HUES6 (cell line): ENCODE measurements around the gene SEMA4B.

Source experiments
- H3K27ac ChIP-seq: 2 replicates; pipeline ENCODE4 v1.7.0; 2013; ENCODE audit warnings: low read depth, mild to moderate bottlenecking, low read length, inconsistent platforms
- H3K27me3 ChIP-seq: 2 replicates; pipeline ENCODE4 v1.6.1; 2013; ENCODE audit warnings: low read length; ENCODE audit not compliant: control insufficient read depth, insufficient read depth
- H3K36me3 ChIP-seq: 2 replicates; pipeline ENCODE4 v1.6.1; 2013; ENCODE audit warnings: low read length; ENCODE audit not compliant: control insufficient read depth, insufficient read depth
- H3K4me1 ChIP-seq: 2 replicates; pipeline ENCODE4 v1.6.1; 2013; ENCODE audit warnings: low read length; ENCODE audit not compliant: control insufficient read depth, insufficient read depth
- H3K4me3 ChIP-seq: 2 replicates; pipeline ENCODE4 v1.5.1; 2013; ENCODE audit warnings: low read depth, low read length
- H3K9ac ChIP-seq: one replicate; pipeline ENCODE4 v1.6.1; 2013; ENCODE audit warnings: mild to moderate bottlenecking, low read length
- H3K9me3 ChIP-seq: 2 replicates; pipeline ENCODE4 v1.6.1; 2013; ENCODE audit warnings: low read depth, low read length; ENCODE audit not compliant: control insufficient read depth, insufficient read depth

SEMA4B gene

DNA sequence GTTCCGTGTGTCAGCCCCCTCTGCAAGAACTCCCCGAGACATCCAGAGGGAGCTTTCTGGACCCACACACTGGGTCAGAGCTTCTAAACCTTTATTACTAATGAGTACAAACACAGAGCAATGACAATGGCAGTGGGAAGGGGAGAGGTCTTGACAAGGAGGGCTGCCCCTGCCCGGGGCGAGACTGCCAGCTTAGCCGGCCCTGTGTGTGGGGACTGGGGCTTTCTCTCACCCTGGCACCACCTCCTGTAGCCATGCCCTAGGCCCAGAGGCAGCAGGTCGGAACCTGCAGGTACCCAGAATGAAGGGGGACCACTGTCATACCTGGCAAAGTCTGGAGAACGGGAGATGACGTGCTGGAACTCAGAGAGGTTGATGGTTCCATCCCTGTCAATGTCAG lies 29.5 kb downstream of the SEMA4B start:
- H3K9ac ChIP-seq = no peak overlapping the region
- no peak overlapping the region for H3K4me3 ChIP-seq
- no peaks in the 10 kb centered on the region for H3K27me3 ChIP-seq
- H3K27ac ChIP-seq = no peak overlapping the region
- no peaks in the 10 kb centered on the region; the same call in 1 of the 2 replicates for H3K4me1 ChIP-seq
- no peaks in the 10 kb centered on the region for H3K9me3 ChIP-seq
- H3K36me3 ChIP-seq = peaks cover 52% of the 10 kb centered on the region

GRCh38 chr15:90231028-90232017 lies 30.2 kb downstream of the SEMA4B start:
- Histone ChIP-seq H3K36me3 (peaks cover 47% of the 10 kb centered on the region), H3K9ac (no peak overlapping the region), H3K27ac (no peak overlapping the region), H3K9me3 (no peaks in the 10 kb centered on the region), H3K4me1 (no peaks in the 10 kb centered on the region; the same call in 1 of the 2 replicates), H3K27me3 (no peaks in the 10 kb centered on the region), H3K4me3 (no peak overlapping the region)

- no peak overlapping the region for H3K4me3 ChIP-seq
- H3K36me3 ChIP-seq = peaks cover 41% of the 10 kb centered on the region
- no peak overlapping the region for H3K9ac ChIP-seq
- no peaks in the 10 kb centered on the region for H3K9me3 ChIP-seq
- H3K27ac ChIP-seq = no peak overlapping the region
- no peaks in the 10 kb centered on the region; the same call in 1 of the 2 replicates for H3K4me1 ChIP-seq
- no peaks in the 10 kb centered on the region for H3K27me3 ChIP-seq
Measured at GRCh38 chr15:90232196-90232595, 31.1 kb downstream of the SEMA4B start.

DNA sequence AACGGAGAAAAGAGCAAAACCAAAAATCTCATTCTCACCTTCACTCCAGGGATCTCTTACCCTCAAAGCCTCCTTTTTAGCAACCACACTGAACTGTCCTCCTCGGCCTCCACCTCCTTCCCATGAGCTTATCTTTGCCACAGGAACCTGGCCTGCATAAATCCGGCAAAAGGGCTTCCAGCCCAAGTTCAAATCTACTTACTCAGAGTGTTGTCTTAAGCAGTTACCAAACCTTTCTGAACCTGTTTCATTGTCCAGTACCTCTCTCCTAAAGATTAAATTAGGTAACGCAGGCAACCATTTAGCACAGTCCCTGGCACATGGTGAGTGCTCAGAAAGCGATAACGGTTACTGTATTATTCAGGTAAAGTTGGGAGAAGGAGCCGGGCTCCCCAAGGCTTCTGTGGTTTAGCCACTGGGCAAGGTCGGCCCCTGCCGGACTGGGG lies 31.8 kb downstream of the SEMA4B start:
- Histone ChIP-seq H3K27ac (no peak overlapping the region), H3K36me3 (peaks cover 33% of the 10 kb centered on the region)

DNA sequence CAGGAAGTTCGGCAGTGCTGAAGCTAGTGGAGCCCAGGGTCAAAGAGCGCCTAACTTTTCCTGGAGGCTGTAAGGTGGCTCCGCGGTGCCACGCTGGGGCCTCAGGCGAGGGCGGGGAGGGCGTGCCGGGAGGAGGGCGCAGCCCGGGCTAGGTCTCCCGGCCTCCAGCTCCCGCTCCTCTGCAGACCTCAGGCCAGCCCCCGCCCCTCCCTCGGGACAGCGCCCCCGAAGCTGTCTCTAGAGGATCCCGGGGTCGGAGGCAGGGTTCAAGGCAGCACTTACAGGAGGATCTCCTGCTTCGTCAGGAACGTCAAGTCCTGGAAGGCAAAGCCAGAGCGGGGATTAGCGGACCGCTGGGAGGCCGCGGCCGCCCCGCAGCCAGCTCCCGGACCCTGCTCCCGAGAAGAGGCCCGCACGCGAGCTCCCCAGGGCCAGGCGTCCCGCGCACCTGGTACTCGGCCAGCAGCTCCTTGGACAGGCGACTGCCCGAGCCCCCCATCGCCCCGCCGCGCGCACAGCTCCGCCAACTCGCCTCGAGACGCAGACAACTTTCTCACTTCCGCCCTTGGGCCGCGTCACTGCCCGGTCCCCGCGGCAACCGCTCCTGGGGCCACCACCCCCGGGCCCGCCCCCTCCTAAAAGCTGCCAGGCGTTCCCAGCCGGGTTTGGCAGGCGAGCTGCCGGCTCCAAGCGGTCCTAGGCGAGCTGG lies 32.4 kb downstream of the SEMA4B start, which contains the start of gene CIB1:
CIB1 (minus strand) TSS at position 555 of the 709 bp plus-strand sequence; CDS start at position 499, 56 bp downstream.
- peak within 1 kb of the TSS; percentile 90 for H3K4me3 ChIP-seq
- peak within 1 kb of the TSS; percentile 40 for H3K9ac ChIP-seq
- H3K27ac ChIP-seq = peak within 1 kb of the TSS; percentile 12; the same call in 1 of the 2 replicates
- peaks cover 29% of the 10 kb centered on the region for H3K36me3 ChIP-seq
- H3K9me3 ChIP-seq = no peaks in the 10 kb centered on the region
- no peaks in the 10 kb centered on the region for H3K27me3 ChIP-seq
- no peaks in the 10 kb centered on the region; the same call in 1 of the 2 replicates for H3K4me1 ChIP-seq

More for the DNA sequence above, 31.8 kb downstream of the SEMA4B start:
- no peaks in the 10 kb centered on the region for H3K9me3 ChIP-seq
- H3K4me1 ChIP-seq = no peaks in the 10 kb centered on the region; the same call in 1 of the 2 replicates
- no peaks in the 10 kb centered on the region for H3K27me3 ChIP-seq
- H3K4me3 ChIP-seq = peak overlapping the region; percentile 90
- H3K9ac ChIP-seq = peak overlapping the region; percentile 11

- H3K36me3 ChIP-seq = peaks cover 22% of the 10 kb centered on the region
- H3K9ac ChIP-seq = peak within 1 kb of the TSS; percentile 40
- H3K27me3 ChIP-seq = no peaks in the 10 kb centered on the region
- H3K9me3 ChIP-seq = no peaks in the 10 kb centered on the region
- peak within 1 kb of the TSS; percentile 90 for H3K4me3 ChIP-seq
- peak within 1 kb of the TSS; percentile 12; the same call in 1 of the 2 replicates for H3K27ac ChIP-seq
- H3K4me1 ChIP-seq = no peaks in the 10 kb centered on the region; the same call in 1 of the 2 replicates
Measured at GRCh38 chr15:90234096-90234988, 33.2 kb downstream of the SEMA4B start, which contains the start of gene GDPGP1. Gene GDPGP1, plus strand, starts transcription at chr15:90234209. Its CDS starts 6,700 bp downstream, at chr15:90240909.

DNA sequence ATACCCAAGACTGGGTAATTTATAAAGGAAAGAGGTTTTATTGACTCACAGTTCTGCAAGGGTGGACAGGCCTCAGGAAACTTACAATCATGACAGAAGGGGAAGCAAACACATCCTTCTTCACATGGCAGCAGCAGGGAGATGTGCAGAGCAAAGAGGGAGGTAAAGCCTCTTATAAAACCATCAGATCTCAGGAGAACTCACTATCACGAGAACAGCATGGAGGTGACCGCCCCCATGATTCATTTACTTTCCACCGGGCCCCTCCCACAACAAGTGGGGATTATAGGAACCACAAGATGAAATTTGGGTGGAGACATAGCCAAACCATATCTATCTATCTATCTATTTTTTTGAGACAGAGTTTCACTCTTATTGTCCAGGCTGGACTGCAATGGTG lies 38.2 kb downstream of the SEMA4B start:
- H3K4me3 ChIP-seq = no peak overlapping the region
- H3K27me3 ChIP-seq = no peaks in the 10 kb centered on the region
- no peak overlapping the region for H3K9ac ChIP-seq
- H3K27ac ChIP-seq = no peak overlapping the region
- 0 out of 2 replicates have a peak, but pooled peaks cover 5% of the 10 kb centered on the region for H3K36me3 ChIP-seq
- no peaks in the 10 kb centered on the region for H3K9me3 ChIP-seq
- no peaks in the 10 kb centered on the region; the same call in 1 of the 2 replicates for H3K4me1 ChIP-seq

DNA sequence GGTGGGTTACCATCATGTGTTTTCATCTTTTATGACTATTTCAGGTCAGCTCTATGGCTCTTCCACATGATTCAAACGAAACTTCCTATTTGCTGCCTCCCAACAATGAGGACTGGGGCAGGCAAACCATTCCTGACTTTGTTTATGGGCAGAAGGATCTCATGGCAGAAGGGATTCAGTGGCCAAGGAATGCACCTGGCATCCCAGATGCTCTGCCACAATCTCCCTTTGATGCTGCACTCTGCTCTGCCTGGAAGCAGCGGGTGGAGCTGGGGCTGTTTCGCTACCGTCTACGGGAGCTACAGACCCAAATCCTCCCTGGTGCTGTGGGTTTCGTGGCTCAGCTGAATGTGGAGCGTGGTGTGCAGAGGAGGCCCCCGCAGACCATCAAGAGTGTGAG lies 39.7 kb downstream of the SEMA4B start:
- 0 out of 2 replicates have a peak, but pooled peaks cover 5% of the 10 kb centered on the region for H3K36me3 ChIP-seq
- H3K9ac ChIP-seq = no peak overlapping the region
- no peaks in the 10 kb centered on the region for H3K9me3 ChIP-seq
- H3K4me3 ChIP-seq = no peak overlapping the region
- no peaks in the 10 kb centered on the region for H3K4me1 ChIP-seq
- H3K27me3 ChIP-seq = no peaks in the 10 kb centered on the region
- H3K27ac ChIP-seq = no peak overlapping the region

GRCh38 chr15:90241343-90242192 lies 40.4 kb downstream of the SEMA4B start:
- H3K27ac ChIP-seq = no peak overlapping the region
- no peak overlapping the region for H3K4me3 ChIP-seq
- H3K9me3 ChIP-seq = no peaks in the 10 kb centered on the region
- no peaks in the 10 kb centered on the region for H3K4me1 ChIP-seq
- no peak overlapping the region for H3K9ac ChIP-seq
- H3K36me3 ChIP-seq = 0 out of 2 replicates have a peak, but pooled peaks cover 3% of the 10 kb centered on the region
- H3K27me3 ChIP-seq = no peaks in the 10 kb centered on the region
